ENCODE data around the gene FGFR2. TPM values are rescaled to one million over a fixed set of nuclear protein-coding genes. Genes with fewer than 3 reads are reported as not detected.

FGFR2 gene
- total and polyA plus RNA-seq, 2 of the 4 experiments (the other 2 are of a cell fraction), result not detected

DNA sequence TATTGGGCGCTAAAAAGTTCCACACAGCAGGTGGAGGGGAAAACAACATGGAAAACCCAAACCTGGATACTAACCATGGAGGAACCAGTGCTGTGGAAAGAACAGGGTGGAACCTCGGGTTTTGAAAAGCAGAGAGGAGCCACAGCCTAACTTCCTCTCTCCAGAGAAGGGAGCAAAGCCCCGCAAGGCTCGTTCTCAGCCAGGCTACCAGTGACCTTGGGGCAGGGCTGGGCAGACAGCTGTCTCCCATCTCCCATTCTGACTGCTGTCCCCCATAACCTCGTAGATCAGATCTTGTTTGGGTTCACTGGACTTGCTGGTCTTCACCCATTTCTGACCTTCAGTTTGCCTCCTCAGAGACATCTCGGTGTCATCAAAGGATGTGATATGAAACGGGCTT is 47.5 kb upstream of the FGFR2 start:
- H2AK5ac ChIP-seq (ENCODE audit: low read depth, low read length), result no peak overlapping the region
- intact Hi-C loops (cut with micrococcal nuclease) (no loop called here), in situ Hi-C loops (cut with MboI; ENCODE audit: low sequenced_read_pairs) (no loop called here), dilution Hi-C loops (cut with HindIII; ENCODE audit: low sequenced_read_pairs, unreplicated experiment) (no loop called here)
- peaks cover 40% of the 10 kb centered on the region for H3K9me3 ChIP-seq (ENCODE audit: control insufficient read depth, insufficient read depth, low read length)
- H3K23ac ChIP-seq (ENCODE audit: low read depth, low read length), result no peak overlapping the region
- no peak overlapping the region for H2AK9ac ChIP-seq (replicated peaks; ENCODE audit: low read depth, low read length, poor library complexity)
- H2BK5ac ChIP-seq (ENCODE audit: low read depth, low read length, poor library complexity, severe bottlenecking), result no peak overlapping the region
- H4K20me1 ChIP-seq (ENCODE audit: insufficient read depth, low read length), result no peaks in the 10 kb centered on the region
- no peak overlapping the region for H3K14ac ChIP-seq (replicated peaks; ENCODE audit: low read depth, low read length)
- DNase-seq (no peak), ATAC-seq (ENCODE audit: low read depth) (no peak)
- H3K4ac ChIP-seq (ENCODE audit: low read depth, low read length), result no peak overlapping the region
- no peak overlapping the region for H3K4me2 ChIP-seq (ENCODE audit: low read depth, low read length)
- no peaks in the 10 kb centered on the region for H3K4me1 ChIP-seq (ENCODE audit: control insufficient read depth, insufficient read depth, low read length)
- no peak overlapping the region for H3K18ac ChIP-seq (ENCODE audit: low read depth, low read length)
- H2AFZ ChIP-seq (replicated peaks; ENCODE audit: low read length, poor library complexity), result no peak overlapping the region
- no peak overlapping the region for H2BK15ac ChIP-seq (ENCODE audit: low read depth, low read length)
- no peak overlapping the region for H3K56ac ChIP-seq (ENCODE audit: extremely low read depth, insufficient read depth, low read length)
- WGBS, 2 experiments (ENCODE audit: extremely low coverage in 2 of 2, insufficient read length in 1 of 2), result 50% methylated on average over 2 of the region's 7 CpGs; no CpG with 5 or more reads in 1 of the 2 experiments
- POLR2A ChIA-PET (ENCODE audit: unreplicated experiment), result no interaction called here
- no peak overlapping the region for H3K4me3 ChIP-seq (ENCODE audit: insufficient read depth, low read depth, low read length)
- BruUV-seq (replicated peaks), result no TSS peak
- H3K27me3 ChIP-seq (ENCODE audit: control insufficient read depth, insufficient read depth, low read length), result no peaks in the 10 kb centered on the region
- H3K9me1 ChIP-seq (ENCODE audit: insufficient read depth, low read length), result no peaks in the 10 kb centered on the region
- no peak overlapping the region for H4K8ac ChIP-seq (ENCODE audit: low read depth in 2 of 2, low read length in 2 of 2)
- H2BK120ac ChIP-seq (ENCODE audit: low read depth, low read length), result no peak overlapping the region
- no peaks in the 10 kb centered on the region for H3K36me3 ChIP-seq (ENCODE audit: control insufficient read depth, insufficient read depth, low read length)
- no peak overlapping the region for H2BK20ac ChIP-seq (ENCODE audit: low read depth, low read length)
- H3K9ac ChIP-seq (ENCODE audit: low read depth, low read length), result no peak overlapping the region
- no peak overlapping the region for H4K5ac ChIP-seq (ENCODE audit: low read depth, low read length)
- CTCF ChIA-PET, result no interaction called here
- no peak for TF ChIP-seq MXI1 (IDR thresholded peaks at IDR 0.05; ENCODE audit: borderline replicate concordance, low read depth, low read length)
- TF ChIP-seq ELK1 (IDR thresholded peaks at IDR 0.05; ENCODE audit: borderline replicate concordance, low read depth, low read length), result no peak
- TF ChIP-seq FOS (IDR thresholded peaks at IDR 0.05; ENCODE audit: low read depth, low read length), result no peak
- no peak for TF ChIP-seq NFE2L2 (IDR thresholded peaks at IDR 0.05; ENCODE audit: low read depth, low read length)
- TF ChIP-seq RFX5 (IDR thresholded peaks at IDR 0.05; ENCODE audit: low read depth, low read length), result no peak
- TF ChIP-seq RAD21 (IDR thresholded peaks at IDR 0.05; ENCODE audit: low read length), result no peak
- no peak for TF ChIP-seq MAFK (IDR thresholded peaks at IDR 0.05; ENCODE audit: low read depth, low read length)
- TF ChIP-seq CTCF (conservative IDR thresholded peaks at IDR 0.05; ENCODE audit: low read depth, low read length), result no peak
- no peak for TF ChIP-seq POLR2A (IDR thresholded peaks at IDR 0.05; ENCODE audit: low read depth, low read length)
- TF ChIP-seq CHD1 (IDR thresholded peaks at IDR 0.05; ENCODE audit: low read depth, low read length), result no peak
- TF ChIP-seq SMC3 (IDR thresholded peaks at IDR 0.05; ENCODE audit: low read depth, low read length), result no peak
- TF ChIP-seq, protein P1, sequence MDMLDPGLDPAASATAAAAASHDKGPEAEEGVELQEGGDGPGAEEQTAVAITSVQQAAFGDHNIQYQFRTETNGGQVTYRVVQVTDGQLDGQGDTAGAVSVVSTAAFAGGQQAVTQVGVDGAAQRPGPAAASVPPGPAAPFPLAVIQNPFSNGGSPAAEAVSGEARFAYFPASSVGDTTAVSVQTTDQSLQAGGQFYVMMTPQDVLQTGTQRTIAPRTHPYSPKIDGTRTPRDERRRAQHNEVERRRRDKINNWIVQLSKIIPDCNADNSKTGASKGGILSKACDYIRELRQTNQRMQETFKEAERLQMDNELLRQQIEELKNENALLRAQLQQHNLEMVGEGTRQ (IDR thresholded peaks at IDR 0.05; ENCODE audit: low read depth, low read length), result no peak
- TF ChIP-seq BHLHE40 (IDR thresholded peaks at IDR 0.05; ENCODE audit: low read depth, low read length), result no peak
- TF ChIP-seq MAZ (IDR thresholded peaks at IDR 0.05; ENCODE audit: borderline replicate concordance, low read depth, low read length), result no peak
- no peak for TF ChIP-seq RCOR1 (IDR thresholded peaks at IDR 0.05; ENCODE audit: insufficient replicate concordance, low read length)
- no peak overlapping the region for H4K91ac ChIP-seq (ENCODE audit: insufficient read depth, low read depth, low read length)
- no peaks in the 10 kb centered on the region for H3K79me1 ChIP-seq (ENCODE audit: low read depth in 1 of 2, low read length in 2 of 2)
- H3K27ac ChIP-seq (ENCODE audit: insufficient read depth, low read length), result no peak overlapping the region

Measured in IMR-90 (cell line).